A673 (cell line): Measurements from ENCODE around the gene PSORS1C1.

Experiments
- CTCF ChIP-seq: fragments of 300-800, 200-600 bp; sonication (generic); conservative IDR thresholded peaks from 2 replicates; pipeline ENCODE4 v1.5.1; 2017; ENCODE audit warnings: low read depth, mild to moderate bottlenecking, antibody characterized with exemption, low read length, moderate library complexity, mixed read lengths
- EZH2 ChIP-seq: fragments of 200-600 bp; sonication (generic); IDR thresholded peaks from 2 replicates; pipeline ENCODE4 v1.6.1; 2017; ENCODE audit warnings: borderline replicate concordance, low read depth, mild to moderate bottlenecking, mixed read lengths, antibody characterized with exemption, low read length; ENCODE audit not compliant: poor library complexity, severe bottlenecking

GRCh38 chr6:31139599-31139998, 25.0 kb downstream of the PSORS1C1 start:
- no peak for TF ChIP-seq CTCF
- TF ChIP-seq EZH2 = no peak
